HepG2 (cell line): ENCODE data around the gene EID3. TPM values are rescaled to one million over a fixed set of nuclear protein-coding genes. Genes with fewer than 3 reads are reported as not detected.

Experiments
- ATAC-seq: fragments of 200-7000 bp; cut with Tn5 transposase; 3 replicates; pipeline ENCODE4 v1.9.1; 2020; ENCODE audit warnings: mild to moderate bottlenecking, moderate library complexity
- BruUV-seq: library from RNA; stranded (reverse); fragments of 400-500 nt; replicated peaks from 2 replicates; lab custom pipeline; 2021; lab: Mats Ljungman, UMichigan
- CTCF ChIA-PET: fragments of 300-600 bp; formaldehyde crosslinking; extraction: SDS; loops from one replicate; lab custom pipeline; 2021; ENCODE audit warnings: low total read pairs, inconsistent platforms, low intra/inter-chr PET ratio; lab: Yijun Ruan, JAX
- POLR2A ChIA-PET: fragments of 350-600 bp; sonication (Branson Sonifier 250); formaldehyde crosslinking; loops from one replicate; lab custom pipeline; 2020; ENCODE audit warnings: antibody characterized with exemption, inconsistent platforms; lab: Yijun Ruan, JAX
- DNase-seq: peaks from one replicate; pipeline ENCODE4 v3.0.0-alpha.2; 2015; ENCODE audit warnings: low spot score
- FAIRE-seq: peaks from 3 replicates; lab custom pipeline; 2011; peaks lifted over from hg19 to GRCh38; lab: Jason Lieb, UNC
- H2AFZ ChIP-seq: one replicate; pipeline ENCODE4 v1.6.1; 2011; ENCODE audit warnings: low read length, inconsistent platforms
- H3K27ac ChIP-seq: fragments of 300-600 bp; 3 replicates; pipeline ENCODE4 v1.8.0; 2011; ENCODE audit warnings: mixed run types, mild to moderate bottlenecking, mixed read lengths, low read length, inconsistent platforms; ENCODE audit not compliant: insufficient read depth; ENCODE audit errors: extremely low read length
- H3K27me3 ChIP-seq, 2 experiments: fragments of 200-600 bp in 1 of 2; 2 replicates in 1 of 2; 3 replicates in 1 of 2; pipeline versions ENCODE4 v1.6.0 to v1.8.0; 2011; ENCODE audit warnings: low read length in 2 of 2, mild to moderate bottlenecking in 2 of 2, moderate library complexity in 2 of 2, inconsistent platforms in 1 of 2; ENCODE audit not compliant: insufficient read depth in 2 of 2, control insufficient read depth in 1 of 2
- H3K36me3 ChIP-seq, 2 experiments: fragments of 200-600 bp in 1 of 2; replicated peaks in 1 of 2; 2 replicates in 1 of 2; 3 replicates in 1 of 2; pipeline versions ENCODE4 v1.5.1 to v1.8.0; 2011; ENCODE audit warnings: low read length in 2 of 2, inconsistent platforms in 1 of 2; ENCODE audit not compliant: insufficient read depth in 2 of 2, control insufficient read depth in 1 of 2
- H3K4me1 ChIP-seq: 2 replicates; pipeline ENCODE4 v1.5.1; 2012; ENCODE audit warnings: low read length, inconsistent platforms; ENCODE audit not compliant: insufficient read depth
- H3K4me2 ChIP-seq: 2 replicates; pipeline ENCODE4 v1.6.0; 2011; ENCODE audit warnings: low read depth, low read length, inconsistent platforms
- H3K4me3 ChIP-seq, 3 experiments: fragments of 200-600 bp in 1 of 3; sonication (generic), shearing (Covaris generic) in 1 of 3; replicated peaks in 1 of 3; 2 replicates each; pipeline ENCODE4 v1.5.1; 2011 to 2016; ENCODE audit warnings: low read length in 3 of 3, inconsistent platforms in 2 of 3, low read depth in 2 of 3, mild to moderate bottlenecking in 2 of 3, control low read depth in 1 of 3, mixed read lengths in 1 of 3; ENCODE audit not compliant: insufficient read depth in 1 of 3
- H3K79me2 ChIP-seq: one replicate; pipeline ENCODE4 v1.6.1; 2011; ENCODE audit warnings: low read length, inconsistent platforms; ENCODE audit not compliant: insufficient read depth
- H3K9ac ChIP-seq: 2 replicates; pipeline ENCODE4 v1.6.0; 2011; ENCODE audit warnings: mild to moderate bottlenecking, low read depth, low read length, inconsistent platforms; ENCODE audit not compliant: insufficient read depth
- H3K9me3 ChIP-seq: 2 replicates; pipeline ENCODE4 v1.5.1; 2012; ENCODE audit warnings: mild to moderate bottlenecking, low read length
- H4K20me1 ChIP-seq: 2 replicates; pipeline ENCODE4 v1.6.0; 2011; ENCODE audit warnings: inconsistent platforms, mild to moderate bottlenecking, low read length, moderate library complexity; ENCODE audit not compliant: insufficient read depth
- DNMT1 ChIP-seq: sonication (generic); formaldehyde crosslinking; IDR thresholded peaks from 2 replicates; pipeline ENCODE4 v1.5.1; 2020; ENCODE audit warnings: mild to moderate bottlenecking, missing genetic modification reagents
- FOXC1 ChIP-seq: sonication (generic); formaldehyde crosslinking; IDR thresholded peaks from 2 replicates; pipeline ENCODE4 v1.8.0; 2022; ENCODE audit warnings: mild to moderate bottlenecking, missing genetic modification reagents, borderline replicate concordance
- PRPF4 ChIP-seq: fragments of 200-400 bp; formaldehyde crosslinking; IDR thresholded peaks from 2 replicates; pipeline ENCODE4 v1.6.1; 2016; ENCODE audit warnings: low read length, low read depth; ENCODE audit not compliant: poor library complexity, severe bottlenecking
- RBM22 ChIP-seq: fragments of 200-400 bp; formaldehyde crosslinking; optimal IDR thresholded peaks from 2 replicates; pipeline ENCODE3; 2017; ENCODE audit warnings: mild to moderate bottlenecking, low read length, moderate library complexity
- SP4 ChIP-seq: sonication (generic); formaldehyde crosslinking; IDR thresholded peaks from 2 replicates; pipeline ENCODE4 v1.8.1; 2023; ENCODE audit warnings: mild to moderate bottlenecking, missing genetic modification reagents
- TEAD2 ChIP-seq: sonication (generic); formaldehyde crosslinking; IDR thresholded peaks from 2 replicates; pipeline ENCODE4 v1.9.0; 2021; ENCODE audit warnings: missing genetic modification reagents
- ZNF160 ChIP-seq: sonication (generic); formaldehyde crosslinking; IDR thresholded peaks from 2 replicates; pipeline ENCODE4 v1.8.0; 2022; ENCODE audit warnings: mild to moderate bottlenecking, inconsistent platforms, missing genetic modification reagents
- ZNF335 ChIP-seq: sonication (generic); formaldehyde crosslinking; IDR thresholded peaks from 2 replicates; pipeline ENCODE4 v1.4.0; 2020; ENCODE audit warnings: missing genetic modification reagents
- ZNF674 ChIP-seq: sonication (generic); formaldehyde crosslinking; IDR thresholded peaks from 2 replicates; pipeline ENCODE4 v1.5.0; 2020; ENCODE audit warnings: low read depth, mild to moderate bottlenecking, missing genetic modification reagents
- ZNF841 ChIP-seq: sonication (generic); formaldehyde crosslinking; IDR thresholded peaks from 2 replicates; pipeline ENCODE4 v1.8.1; 2023; ENCODE audit warnings: missing genetic modification reagents, borderline replicate concordance
- WGBS: methylation state at CpG from one replicate; pipeline ENCODE4 v1.1.6; 2017; ENCODE audit warnings: low lambda C conversion rate; 5-methylcytosine and 5-hydroxymethylcytosine counted together
- in situ Hi-C: cut with HindIII; loops from 2 replicates; pipeline ENCODE4 v1.10.0; 2017; ENCODE audit warnings: low pct_unique_long_range_greater_than_20kb; ENCODE audit not compliant: extremely low pct_ligation_motif_present
- intact Hi-C: fragments of 100-400 bp; cut with micrococcal nuclease; formaldehyde crosslinking; loops from one replicate; pipeline ENCODE4 v1.10.0; 2022; ENCODE audit not compliant: unreplicated experiment
- polyA plus RNA-seq, 8 experiments: library from polyadenylated mRNA; depleted of rRNA in 3 of 8; stranded (reverse) in 7 of 8; unstranded in 1 of 8; fragments of >200 nt; fragmentation: Illumina TruSeq in 4 of 8; extraction: Trizol in 4 of 8; gene quantifications; 2 replicates each; pipeline versions ENCODE4 v1.2.1 to v1.2.3, GENCODE V29; 2011 to 2016; ENCODE audit warnings: low read depth in 4 of 8, missing spikeins in 1 of 8, mixed read lengths in 1 of 8; ENCODE audit not compliant: insufficient read depth in 1 of 8
- total RNA-seq, 5 experiments: library from RNA; depleted of rRNA; stranded (reverse); fragments of >200 nt; fragmentation: Illumina TruSeq; extraction: Trizol; gene quantifications; 2 replicates each; pipeline ENCODE4 v1.2.3, GENCODE V29; 2016; ENCODE audit warnings: low read depth in 1 of 5
- TF ChIP-seq, protein P1 (sequence below): sonication (generic); formaldehyde crosslinking; IDR thresholded peaks from 2 replicates; pipeline ENCODE4; 2020; ENCODE audit warnings: missing genetic modification reagents, mild to moderate bottlenecking, borderline replicate concordance
- TF ChIP-seq, protein P2 (sequence below): sonication (generic); formaldehyde crosslinking; IDR thresholded peaks from 2 replicates; pipeline ENCODE4 v1.9.0; 2021; ENCODE audit warnings: missing genetic modification reagents, borderline replicate concordance
- TF ChIP-seq, protein P3 (sequence below): sonication (generic); formaldehyde crosslinking; IDR thresholded peaks from 2 replicates; pipeline ENCODE4 v1.5.0; 2020; ENCODE audit warnings: missing genetic modification reagents

Gene EID3
- total and polyA plus RNA-seq, 2 of the 13 experiments (the other 11 are each of a cell fraction or from before 2014, with no cell fraction given), result 0.38 to 4.5 TPM

DNA sequence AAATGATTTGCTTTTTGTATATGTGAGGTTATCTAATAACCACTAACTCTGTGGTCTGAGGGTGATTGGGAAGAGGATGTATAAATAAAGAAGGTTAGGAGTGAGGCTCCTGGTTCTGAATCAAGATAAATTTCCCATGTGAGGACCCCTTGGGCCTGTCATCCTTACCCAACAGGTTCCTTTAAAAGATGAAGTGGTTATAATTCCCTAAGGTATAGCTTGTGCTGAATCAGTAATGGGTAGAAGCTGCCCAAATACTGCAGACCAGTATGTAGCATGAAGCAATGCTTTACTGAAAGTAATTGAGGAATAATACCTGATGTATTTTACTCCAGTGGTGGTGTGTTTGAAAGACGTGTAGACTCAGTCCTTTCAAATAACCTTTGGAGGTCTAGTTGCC is 8.7 kb downstream of the EID3 start:
- POLR2A ChIA-PET, result no interaction called here
- CTCF ChIA-PET, result no interaction called here
- no peak overlapping the region for H2AFZ ChIP-seq
- H3K79me2 ChIP-seq, result peaks cover 41% of the 10 kb centered on the region
- peaks cover 24% of the 10 kb centered on the region for H4K20me1 ChIP-seq
- no peaks in the 10 kb centered on the region for H3K9me3 ChIP-seq
- H3K27me3 ChIP-seq, result no peaks in the 10 kb centered on the region
- H3K27ac ChIP-seq, result no peak overlapping the region
- WGBS, result 86% methylated on average over 1 of the region's 1 CpG
- H3K9ac ChIP-seq, result no peak overlapping the region
- intact Hi-C loops, result no loop called here
- H3K4me2 ChIP-seq, result no peak overlapping the region
- no TSS peak for BruUV-seq
- ATAC-seq (no peak), DNase-seq (no peak)
- in situ Hi-C loops, result no loop called here
- no peak overlapping the region for H3K4me3 ChIP-seq
- H3K36me3 ChIP-seq, result peaks cover 17 to 66% of the 10 kb centered on the region in 2 experiments
- TF ChIP-seq SP4 (CRISPR knock-in tag) (no peak), RBM22 (peak; percentile 50)
- TF ChIP-seq, all 625 proteins: peak for 1
- H3K4me1 ChIP-seq, result no peaks in the 10 kb centered on the region
- FAIRE-seq, result no peak

DNA sequence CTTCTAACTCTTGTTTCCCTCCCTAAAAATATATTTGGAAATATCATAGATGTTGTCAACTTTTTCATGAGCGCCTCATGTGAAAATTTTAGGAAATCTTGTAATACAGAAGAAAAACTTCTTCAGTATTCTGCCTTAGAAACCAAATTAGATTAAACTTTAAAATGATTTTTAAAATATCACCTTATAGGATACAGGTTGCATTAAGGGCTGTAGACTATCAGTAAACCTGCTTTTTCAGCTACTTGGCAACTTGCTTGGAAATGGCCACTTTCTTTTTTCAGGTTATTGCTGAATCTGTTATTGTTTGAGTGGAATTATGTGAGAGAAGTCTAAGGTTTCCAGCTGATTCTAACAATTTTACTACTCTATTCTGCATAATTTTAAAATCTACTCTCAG is 9.1 kb downstream of the EID3 start:
- 100% methylated on average over 1 of the region's 1 CpG for WGBS
- H2AFZ ChIP-seq, result no peak overlapping the region
- ChIA-PET CTCF (no interaction called here), POLR2A (no interaction called here)
- no peak overlapping the region for H3K4me2 ChIP-seq
- H4K20me1 ChIP-seq, result peaks cover 20% of the 10 kb centered on the region
- H3K79me2 ChIP-seq, result peaks cover 37% of the 10 kb centered on the region
- no peak for ATAC-seq
- no TSS peak for BruUV-seq
- H3K9ac ChIP-seq, result no peak overlapping the region
- in situ Hi-C loops, result no loop called here
- intact Hi-C loops, result no loop called here
- H3K4me1 ChIP-seq, result no peaks in the 10 kb centered on the region
- no peaks in the 10 kb centered on the region for H3K27me3 ChIP-seq
- FAIRE-seq, result no peak
- H3K27ac ChIP-seq, result no peak overlapping the region
- H3K36me3 ChIP-seq, result peaks cover 19 to 70% of the 10 kb centered on the region in 2 experiments
- no peaks in the 10 kb centered on the region for H3K9me3 ChIP-seq
- no peak overlapping the region for H3K4me3 ChIP-seq
- no peak for DNase-seq
- TF ChIP-seq, protein P1, sequence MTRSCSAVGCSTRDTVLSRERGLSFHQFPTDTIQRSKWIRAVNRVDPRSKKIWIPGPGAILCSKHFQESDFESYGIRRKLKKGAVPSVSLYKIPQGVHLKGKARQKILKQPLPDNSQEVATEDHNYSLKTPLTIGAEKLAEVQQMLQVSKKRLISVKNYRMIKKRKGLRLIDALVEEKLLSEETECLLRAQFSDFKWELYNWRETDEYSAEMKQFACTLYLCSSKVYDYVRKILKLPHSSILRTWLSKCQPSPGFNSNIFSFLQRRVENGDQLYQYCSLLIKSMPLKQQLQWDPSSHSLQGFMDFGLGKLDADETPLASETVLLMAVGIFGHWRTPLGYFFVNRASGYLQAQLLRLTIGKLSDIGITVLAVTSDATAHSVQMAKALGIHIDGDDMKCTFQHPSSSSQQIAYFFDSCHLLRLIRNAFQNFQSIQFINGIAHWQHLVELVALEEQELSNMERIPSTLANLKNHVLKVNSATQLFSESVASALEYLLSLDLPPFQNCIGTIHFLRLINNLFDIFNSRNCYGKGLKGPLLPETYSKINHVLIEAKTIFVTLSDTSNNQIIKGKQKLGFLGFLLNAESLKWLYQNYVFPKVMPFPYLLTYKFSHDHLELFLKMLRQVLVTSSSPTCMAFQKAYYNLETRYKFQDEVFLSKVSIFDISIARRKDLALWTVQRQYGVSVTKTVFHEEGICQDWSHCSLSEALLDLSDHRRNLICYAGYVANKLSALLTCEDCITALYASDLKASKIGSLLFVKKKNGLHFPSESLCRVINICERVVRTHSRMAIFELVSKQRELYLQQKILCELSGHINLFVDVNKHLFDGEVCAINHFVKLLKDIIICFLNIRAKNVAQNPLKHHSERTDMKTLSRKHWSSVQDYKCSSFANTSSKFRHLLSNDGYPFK (CRISPR knock-in tag), result no peak
- TF ChIP-seq, protein P2, sequence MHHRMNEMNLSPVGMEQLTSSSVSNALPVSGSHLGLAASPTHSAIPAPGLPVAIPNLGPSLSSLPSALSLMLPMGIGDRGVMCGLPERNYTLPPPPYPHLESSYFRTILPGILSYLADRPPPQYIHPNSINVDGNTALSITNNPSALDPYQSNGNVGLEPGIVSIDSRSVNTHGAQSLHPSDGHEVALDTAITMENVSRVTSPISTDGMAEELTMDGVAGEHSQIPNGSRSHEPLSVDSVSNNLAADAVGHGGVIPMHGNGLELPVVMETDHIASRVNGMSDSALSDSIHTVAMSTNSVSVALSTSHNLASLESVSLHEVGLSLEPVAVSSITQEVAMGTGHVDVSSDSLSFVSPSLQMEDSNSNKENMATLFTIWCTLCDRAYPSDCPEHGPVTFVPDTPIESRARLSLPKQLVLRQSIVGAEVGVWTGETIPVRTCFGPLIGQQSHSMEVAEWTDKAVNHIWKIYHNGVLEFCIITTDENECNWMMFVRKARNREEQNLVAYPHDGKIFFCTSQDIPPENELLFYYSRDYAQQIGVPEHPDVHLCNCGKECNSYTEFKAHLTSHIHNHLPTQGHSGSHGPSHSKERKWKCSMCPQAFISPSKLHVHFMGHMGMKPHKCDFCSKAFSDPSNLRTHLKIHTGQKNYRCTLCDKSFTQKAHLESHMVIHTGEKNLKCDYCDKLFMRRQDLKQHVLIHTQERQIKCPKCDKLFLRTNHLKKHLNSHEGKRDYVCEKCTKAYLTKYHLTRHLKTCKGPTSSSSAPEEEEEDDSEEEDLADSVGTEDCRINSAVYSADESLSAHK (CRISPR knock-in tag), result no peak
- TF ChIP-seq, protein P3, sequence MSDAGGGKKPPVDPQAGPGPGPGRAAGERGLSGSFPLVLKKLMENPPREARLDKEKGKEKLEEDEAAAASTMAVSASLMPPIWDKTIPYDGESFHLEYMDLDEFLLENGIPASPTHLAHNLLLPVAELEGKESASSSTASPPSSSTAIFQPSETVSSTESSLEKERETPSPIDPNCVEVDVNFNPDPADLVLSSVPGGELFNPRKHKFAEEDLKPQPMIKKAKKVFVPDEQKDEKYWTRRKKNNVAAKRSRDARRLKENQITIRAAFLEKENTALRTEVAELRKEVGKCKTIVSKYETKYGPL, result no peak
- TF ChIP-seq ZNF841 (CRISPR knock-in tag) (no peak), FOXC1 (no peak), ZNF674 (no peak), ZNF335 (CRISPR knock-in tag) (no peak), DNMT1 (CRISPR knock-in tag) (no peak), ZNF160 (CRISPR knock-in tag) (no peak), TEAD2 (no peak), PRPF4 (no peak)
